ENCODE results near the gene UNK. TPM values are rescaled to one million over a fixed set of nuclear protein-coding genes. Genes with fewer than 3 reads are reported as not detected.
A peak's percentile ranks its signal among the peaks of the same experiment; 100 is the strongest.

The UNK gene
- total and polyA plus RNA-seq, 9 of the 15 experiments (the other 6 are each of a cell fraction or from before 2014, with no cell fraction given) = 12.8 to 38.6 (median 24.8) TPM

GRCh38 chr17:75834279-75834920 is 49.8 kb downstream of the UNK start:
- Histone ChIP-seq H3K27me3 (ENCODE audit: control insufficient read depth in 2 of 2, insufficient read depth in 2 of 2, low read length in 2 of 2) (no peaks in the 10 kb centered on the region), H3K79me2 (ENCODE audit: control insufficient read depth, insufficient read depth, low read length) (peaks cover 3% of the 10 kb centered on the region; the same call in 2 of the 3 replicates), H4K20me1 (replicated peaks; ENCODE audit: control insufficient read depth, insufficient read depth, low read length) (0 out of 2 replicates have a peak, but pooled peaks cover 4% of the 10 kb centered on the region), H3K4me3 (no peak overlapping the region), H3K4me2 (ENCODE audit: insufficient read depth, low read length) (no peak overlapping the region), H3K4me1 (replicated peaks in 1 of 2; ENCODE audit: control insufficient read depth in 2 of 2, insufficient read depth in 2 of 2, low read length in 2 of 2) (peaks cover 0 to 54% of the 10 kb centered on the region in 2 experiments; a peak in 3 of 5 replicates), H3K9me3 (replicated peaks; ENCODE audit: control insufficient read depth, insufficient read depth, low read depth, low read length) (no peaks in the 10 kb centered on the region), H2AFZ (ENCODE audit: low read depth, low read length) (no peak overlapping the region), H3K9me1 (ENCODE audit: control insufficient read depth, insufficient read depth, low read length) (no peaks in the 10 kb centered on the region), H3K9ac (ENCODE audit: insufficient read depth in 1 of 2, low read depth in 2 of 2, low read length in 2 of 2) (peak overlapping the region in 1 of 2 experiments; percentile 56; a peak in 2 of 4 replicates), H3K27ac (ENCODE audit: extremely low read depth, low read depth, low read length) (no peak overlapping the region), H3K36me3 (ENCODE audit: control insufficient read depth, insufficient read depth, low read length) (peaks cover 90% of the 10 kb centered on the region; the same call in 2 of the 3 replicates)
- DNase-seq (ENCODE audit: extremely low read depth in 1 of 4, low spot score in 3 of 4) (no peak), FAIRE-seq (no peak), ATAC-seq (no peak)
- BruUV-seq (replicated peaks) = no TSS peak
- WGBS (ENCODE audit: insufficient coverage, low coverage, missing lambda C conversion rate) = 91% methylated on average over 14 of the region's 25 CpGs
- CTCF ChIA-PET (ENCODE audit: low intra/inter-chr PET ratio) = no interaction called here
- in situ Hi-C loops (cut with MboI) = no loop called here
- TF ChIP-seq ZNF740 (CRISPR knock-in tag; IDR thresholded peaks at IDR 0.05) (0 out of 2 replicates have a peak, but pooled peaks have one; percentile 31), ZNF740 (tag; IDR thresholded peaks at IDR 0.05) (no peak), PHTF2 (CRISPR knock-in tag; IDR thresholded peaks at IDR 0.05) (no peak), HDAC6 (IDR thresholded peaks at IDR 0.05; ENCODE audit: low read depth, low read length) (no peak), MAX (CRISPR knock-in tag; IDR thresholded peaks at IDR 0.05) (no peak), RBM22 (IDR thresholded peaks at IDR 0.05; ENCODE audit: low read depth, low read length, poor library complexity, severe bottlenecking) (peak; percentile 49), RBFOX2 (IDR thresholded peaks at IDR 0.05; ENCODE audit: low read depth, low read length) (peak; percentile 75), POLR2G (IDR thresholded peaks at IDR 0.05; ENCODE audit: low read depth, low read length) (peak; percentile 67)
- intact Hi-C loops (cut with micrococcal nuclease) = no loop called here
- POLR2A ChIA-PET = interaction anchor here (0.6 to 4.8 kb wide), 7 partner anchors 9 to 168 kb away, joined by 3 to 46 read pairs (median 6); partner anchors contain the start of gene UNC13D
